Loucy (cell line): ENCODE data around the gene PRSS21.

Source experiments
- H2AFZ ChIP-seq: fragments of 200-600 bp; sonication (generic); 2 replicates; pipeline ENCODE4 v1.6.0; 2016; ENCODE audit warnings: antibody characterized with exemption, mild to moderate bottlenecking, low read length, moderate library complexity
- H3F3A ChIP-seq: fragments of 200-600 bp; 2 replicates; pipeline ENCODE4 v1.6.0; 2016; ENCODE audit warnings: antibody characterized with exemption, low read depth, mild to moderate bottlenecking
- H3K27me3 ChIP-seq: fragments of 200-600 bp; sonication (generic); 2 replicates; pipeline ENCODE4 v1.6.1; 2014; ENCODE audit warnings: low read length, mild to moderate bottlenecking; ENCODE audit not compliant: insufficient read depth, poor library complexity, severe bottlenecking
- H3K36me3 ChIP-seq: fragments of 200-600 bp; sonication (generic); 2 replicates; pipeline ENCODE4 v1.6.1; 2016; ENCODE audit warnings: low read length; ENCODE audit not compliant: insufficient read depth
- H3K4me1 ChIP-seq: fragments of 200-600 bp; sonication (generic); 2 replicates; pipeline ENCODE4 v1.5.1; 2014; ENCODE audit warnings: low read length, mild to moderate bottlenecking; ENCODE audit not compliant: insufficient read depth, poor library complexity, severe bottlenecking
- H3K4me2 ChIP-seq: fragments of 200-600 bp; sonication (generic); 2 replicates; pipeline ENCODE4 v1.6.0; 2014; ENCODE audit warnings: antibody characterized with exemption, low read length, low read depth, mild to moderate bottlenecking; ENCODE audit not compliant: poor library complexity, severe bottlenecking
- H3K4me3 ChIP-seq: fragments of 200-600 bp; sonication (generic); 2 replicates; pipeline ENCODE4 v1.5.1; 2014; ENCODE audit warnings: low read length, mild to moderate bottlenecking, mixed read lengths; ENCODE audit not compliant: poor library complexity, severe bottlenecking
- H3K79me2 ChIP-seq: fragments of 200-600 bp; sonication (generic); 2 replicates; pipeline ENCODE4 v1.6.1; 2014; ENCODE audit warnings: low read length; ENCODE audit not compliant: insufficient read depth
- H3K9ac ChIP-seq: fragments of 200-600 bp; sonication (generic); 2 replicates; pipeline ENCODE4 v1.6.0; 2014; ENCODE audit warnings: mild to moderate bottlenecking, low read depth, low read length, moderate library complexity; ENCODE audit not compliant: poor library complexity, severe bottlenecking
- H3K9me2 ChIP-seq: fragments of 200-600 bp; sonication (generic); replicated peaks from 2 replicates; pipeline ENCODE4 v1.6.1; 2016; ENCODE audit warnings: low read depth, low read length, mixed read lengths
- H3K9me3 ChIP-seq: fragments of 200-600 bp; sonication (generic); 2 replicates; pipeline ENCODE4 v1.6.1; 2014; ENCODE audit warnings: mild to moderate bottlenecking, antibody characterized with exemption, low read length, low read depth; ENCODE audit not compliant: insufficient read depth
- H4K20me1 ChIP-seq: fragments of 200-600 bp; sonication (generic); 2 replicates; pipeline ENCODE4 v1.6.0; 2014; ENCODE audit warnings: antibody characterized with exemption, low read length, mild to moderate bottlenecking; ENCODE audit not compliant: insufficient read depth, poor library complexity, severe bottlenecking
- CTCF ChIP-seq: fragments of 200-600 bp; sonication (generic); conservative IDR thresholded peaks from 2 replicates; pipeline ENCODE4 v1.5.1; 2014; ENCODE audit warnings: mild to moderate bottlenecking, antibody characterized with exemption, low read length
- EZH2phosphoT487 ChIP-seq: fragments of 200-600 bp; IDR thresholded peaks from 2 replicates; pipeline ENCODE4 v1.6.1; 2018; ENCODE audit warnings: antibody characterized with exemption, mild to moderate bottlenecking, moderate library complexity, borderline replicate concordance

PRSS21 gene

GRCh38 chr16:2787961-2788360 is 29.1 kb upstream of the PRSS21 start:
- Histone ChIP-seq H3K4me2 (peak overlapping the region; percentile 50), H3F3A (no peaks in the 10 kb centered on the region), H3K9me3 (no peaks in the 10 kb centered on the region), H3K79me2 (no peaks in the 10 kb centered on the region), H3K4me3 (peak overlapping the region; percentile 29), H3K9me2 (no peaks in the 10 kb centered on the region), H3K4me1 (no peaks in the 10 kb centered on the region), H3K27me3 (no peaks in the 10 kb centered on the region), H3K36me3 (no peaks in the 10 kb centered on the region), H4K20me1 (no peaks in the 10 kb centered on the region), H3K9ac (no peak overlapping the region), H2AFZ (peak overlapping the region; percentile 81; the same call in 1 of the 2 replicates)
- TF ChIP-seq EZH2phosphoT487 (no peak), CTCF (no peak)

- H3K27me3 ChIP-seq = no peaks in the 10 kb centered on the region
- no peaks in the 10 kb centered on the region for H3K4me1 ChIP-seq
- H3K4me2 ChIP-seq = no peak overlapping the region
- no peak overlapping the region for H3K9ac ChIP-seq
- H3K9me3 ChIP-seq = no peaks in the 10 kb centered on the region
- no peaks in the 10 kb centered on the region for H3K36me3 ChIP-seq
- no peaks in the 10 kb centered on the region for H4K20me1 ChIP-seq
- H3K9me2 ChIP-seq = no peaks in the 10 kb centered on the region
- no peaks in the 10 kb centered on the region for H3K79me2 ChIP-seq
- H3K4me3 ChIP-seq = no peak overlapping the region
- H3F3A ChIP-seq = no peaks in the 10 kb centered on the region
- no peak for TF ChIP-seq EZH2phosphoT487
- no peak for TF ChIP-seq CTCF
- no peak overlapping the region for H2AFZ ChIP-seq
Observed at GRCh38 chr16:2790631-2791030, 26.4 kb upstream of the PRSS21 start.

GRCh38 chr16:2791174-2791573 is 25.9 kb upstream of the PRSS21 start:
- H3K27me3 ChIP-seq = no peaks in the 10 kb centered on the region
- H3K9me3 ChIP-seq = no peaks in the 10 kb centered on the region
- TF ChIP-seq CTCF = no peak
- H3K4me3 ChIP-seq = no peak overlapping the region
- H3F3A ChIP-seq = no peaks in the 10 kb centered on the region
- no peak overlapping the region for H3K9ac ChIP-seq
- H3K9me2 ChIP-seq = no peaks in the 10 kb centered on the region
- H2AFZ ChIP-seq = no peak overlapping the region
- no peak overlapping the region for H3K4me2 ChIP-seq
- H4K20me1 ChIP-seq = no peaks in the 10 kb centered on the region
- H3K79me2 ChIP-seq = no peaks in the 10 kb centered on the region
- no peaks in the 10 kb centered on the region for H3K4me1 ChIP-seq
- no peaks in the 10 kb centered on the region for H3K36me3 ChIP-seq
